ENCODE data around the gene P4HA1.

The P4HA1 gene

GRCh38 chr10:73093922-73094850 lies 2.5 kb downstream of the P4HA1 start:
- DNase-seq, result no peak

DNA sequence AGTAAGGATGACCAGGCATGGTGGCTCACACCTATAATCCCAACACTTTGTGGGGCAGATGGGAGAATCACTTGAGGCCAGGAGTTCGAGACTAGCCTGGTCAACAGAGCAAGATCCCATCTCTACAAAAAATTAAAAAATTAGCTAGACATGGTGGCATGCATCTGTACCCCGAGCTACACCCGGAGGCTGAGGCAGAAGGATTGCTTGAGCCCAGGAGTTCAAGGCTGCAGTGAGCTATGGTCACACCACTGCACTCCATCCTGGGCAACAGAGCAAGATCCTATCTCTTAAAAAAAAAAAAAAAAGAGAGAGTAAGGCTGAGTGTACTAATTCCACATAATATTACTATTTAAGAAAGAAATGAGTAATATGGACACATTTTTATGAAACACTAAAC lies 3.8 kb downstream of the P4HA1 start:
- no peak for DNase-seq

DNA sequence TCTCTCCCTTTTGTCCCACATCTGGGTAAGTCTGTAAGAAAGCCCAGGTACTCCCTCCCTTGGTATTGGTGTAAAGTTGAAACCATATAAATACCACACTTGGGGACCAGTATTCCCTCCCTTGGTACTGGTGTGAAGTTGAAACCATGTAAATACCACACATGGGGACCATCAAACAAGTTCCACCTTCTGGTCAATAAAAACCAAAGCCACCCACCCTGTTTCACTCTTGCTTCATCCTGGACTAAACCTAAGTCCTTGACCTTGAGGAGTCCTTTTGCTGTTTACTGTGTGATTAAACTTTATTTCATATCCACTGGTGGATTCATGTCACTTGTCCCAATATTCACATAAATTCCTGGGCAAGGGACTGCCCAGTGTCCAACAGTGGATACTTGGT lies 8.4 kb downstream of the P4HA1 start:
- no peak for DNase-seq

DNA sequence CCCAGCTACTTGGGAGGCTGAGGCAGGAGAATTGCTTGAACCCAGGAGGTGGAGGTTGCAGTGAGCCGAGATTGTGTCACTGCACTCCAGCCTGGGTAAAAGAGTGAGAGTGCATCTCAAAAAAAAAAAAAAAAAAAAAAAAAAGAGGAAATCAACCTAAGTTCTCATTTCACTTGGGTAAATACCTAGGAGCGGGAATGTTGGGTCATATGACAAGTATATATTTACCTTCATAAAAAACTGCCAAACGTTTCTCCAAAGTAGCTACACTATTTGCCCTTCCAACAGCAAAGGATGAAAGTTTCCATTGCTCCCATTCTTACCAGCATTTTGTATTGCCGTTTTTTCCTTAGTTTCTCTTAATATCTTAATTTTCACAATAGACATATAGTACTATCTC lies 9.8 kb downstream of the P4HA1 start:
- no peak for DNase-seq

DNA sequence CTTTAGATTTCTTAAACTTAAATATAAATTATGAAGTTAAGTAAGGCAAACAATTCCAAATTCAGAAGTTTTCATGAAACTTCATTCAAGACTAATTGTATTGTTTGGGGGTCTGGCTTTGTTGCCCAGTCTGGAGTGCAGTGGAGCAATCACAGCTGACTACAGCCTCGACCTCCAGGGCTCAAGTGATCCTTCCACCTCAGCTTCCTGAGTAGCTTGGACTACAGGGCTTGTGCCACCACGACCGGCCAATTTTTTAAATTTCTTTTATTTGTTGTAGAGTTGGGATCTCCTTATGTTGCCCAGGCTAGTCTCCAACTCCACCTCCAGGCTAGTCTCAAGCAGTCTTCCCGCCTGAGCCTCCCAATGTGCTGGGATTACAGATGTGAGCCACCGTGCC lies 12.5 kb downstream of the P4HA1 start:
- DNase-seq, result no peak

DNA sequence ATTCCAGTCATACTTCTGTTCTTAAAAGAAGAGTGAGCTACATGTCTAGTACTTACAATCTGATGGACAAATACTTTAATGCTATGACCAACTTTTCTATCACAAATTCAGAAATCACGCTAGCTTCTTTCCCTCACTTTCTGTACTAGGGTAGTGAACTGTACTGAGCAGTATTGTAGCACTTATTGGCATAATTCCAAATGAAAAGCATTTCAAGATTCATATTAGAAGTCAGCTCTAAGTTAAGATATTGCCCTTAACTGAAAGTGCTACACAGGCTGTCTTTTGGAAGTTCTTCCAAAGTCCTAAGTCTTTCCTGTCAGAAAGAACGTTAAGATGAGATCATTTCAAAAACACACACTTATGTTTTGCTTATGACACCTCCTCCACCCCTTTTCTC lies 13.4 kb downstream of the P4HA1 start:
- DNase-seq, result no peak

GRCh38 chr10:73079779-73080541 lies 16.7 kb downstream of the P4HA1 start:
- DNase-seq, result no peak

DNA sequence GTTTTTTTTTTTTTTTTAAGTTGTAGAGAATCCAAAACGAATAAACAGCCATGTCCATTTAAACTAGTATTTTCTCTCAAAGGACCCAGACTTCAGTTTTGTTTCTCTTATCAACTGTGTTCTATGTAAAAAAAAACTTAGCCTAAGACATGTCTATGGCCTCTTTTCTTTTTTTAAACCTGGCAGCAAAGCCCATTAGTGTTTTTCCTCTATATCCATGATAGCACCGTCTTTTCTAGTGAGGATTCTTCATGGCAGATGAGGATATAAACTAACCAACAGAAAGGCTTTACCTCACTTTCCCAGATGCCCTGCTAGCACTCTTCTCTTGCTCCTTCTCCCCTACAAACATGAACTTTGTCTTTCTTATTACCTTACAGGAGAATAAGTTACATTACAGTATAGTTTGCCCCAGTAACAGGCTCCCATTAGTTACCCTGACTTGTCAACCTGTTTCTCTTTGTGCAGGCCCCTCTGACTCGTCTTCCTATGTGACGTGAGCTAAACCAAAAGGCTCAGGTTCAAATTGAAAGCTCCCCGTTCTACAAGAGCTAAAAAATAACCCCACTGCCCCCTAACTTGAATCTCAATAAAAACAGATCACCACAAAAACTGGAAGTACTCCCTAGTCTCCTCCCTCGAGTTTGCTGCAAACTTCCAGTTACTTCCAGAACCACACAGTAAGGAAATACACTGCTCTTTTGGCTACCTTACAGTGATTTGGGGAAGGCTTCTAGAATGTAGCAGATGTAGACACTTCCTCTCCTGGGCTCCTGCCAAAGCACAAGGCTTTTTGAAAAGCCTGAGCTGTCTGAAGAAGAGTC lies 20.1 kb downstream of the P4HA1 start:
- DNase-seq, result no peak

DNA sequence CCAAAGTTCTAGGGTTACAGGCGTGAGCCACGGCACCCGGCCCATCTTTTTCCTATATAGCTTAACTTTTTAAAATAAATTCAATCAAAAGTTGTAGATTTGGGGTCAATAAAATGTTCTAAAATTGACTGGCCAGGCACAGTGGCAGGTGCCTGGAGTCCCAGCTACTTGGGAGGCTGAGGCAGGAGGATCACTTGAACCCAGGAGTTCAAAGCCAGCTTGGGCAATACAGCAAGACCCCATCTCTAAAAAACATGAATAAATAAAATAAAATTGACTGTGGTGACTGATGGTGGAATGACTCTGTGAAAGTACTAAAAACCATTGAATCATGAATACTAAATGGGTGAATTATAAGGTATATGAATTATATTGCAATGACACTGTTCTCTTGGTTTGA lies 20.8 kb downstream of the P4HA1 start:
- no peak for DNase-seq

GRCh38 chr10:73073627-73074026 lies 23.0 kb downstream of the P4HA1 start:
- no peak for DNase-seq

GRCh38 chr10:73065441-73065840 lies 31.2 kb downstream of the P4HA1 start:
- DNase-seq, result no peak

DNA sequence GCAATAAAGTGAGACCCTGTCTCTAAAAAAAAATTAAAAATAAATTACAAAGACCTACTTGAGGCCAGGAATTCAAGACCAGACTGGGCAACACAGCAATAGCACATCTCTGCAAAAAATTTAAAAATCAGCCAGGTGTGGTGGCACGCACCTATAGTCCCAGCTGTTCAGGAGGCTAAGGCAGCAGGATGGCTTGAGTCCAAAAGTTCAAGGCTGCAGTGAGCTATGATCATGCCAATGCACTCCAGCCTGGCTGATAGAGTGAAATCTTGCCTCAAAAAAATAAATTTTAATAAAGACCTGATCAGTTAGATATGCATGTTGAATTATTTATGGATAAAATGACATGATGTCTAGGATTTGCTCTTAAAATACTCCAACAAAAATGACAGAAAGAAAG lies 34.9 kb downstream of the P4HA1 start:
- no peak for DNase-seq

DNA sequence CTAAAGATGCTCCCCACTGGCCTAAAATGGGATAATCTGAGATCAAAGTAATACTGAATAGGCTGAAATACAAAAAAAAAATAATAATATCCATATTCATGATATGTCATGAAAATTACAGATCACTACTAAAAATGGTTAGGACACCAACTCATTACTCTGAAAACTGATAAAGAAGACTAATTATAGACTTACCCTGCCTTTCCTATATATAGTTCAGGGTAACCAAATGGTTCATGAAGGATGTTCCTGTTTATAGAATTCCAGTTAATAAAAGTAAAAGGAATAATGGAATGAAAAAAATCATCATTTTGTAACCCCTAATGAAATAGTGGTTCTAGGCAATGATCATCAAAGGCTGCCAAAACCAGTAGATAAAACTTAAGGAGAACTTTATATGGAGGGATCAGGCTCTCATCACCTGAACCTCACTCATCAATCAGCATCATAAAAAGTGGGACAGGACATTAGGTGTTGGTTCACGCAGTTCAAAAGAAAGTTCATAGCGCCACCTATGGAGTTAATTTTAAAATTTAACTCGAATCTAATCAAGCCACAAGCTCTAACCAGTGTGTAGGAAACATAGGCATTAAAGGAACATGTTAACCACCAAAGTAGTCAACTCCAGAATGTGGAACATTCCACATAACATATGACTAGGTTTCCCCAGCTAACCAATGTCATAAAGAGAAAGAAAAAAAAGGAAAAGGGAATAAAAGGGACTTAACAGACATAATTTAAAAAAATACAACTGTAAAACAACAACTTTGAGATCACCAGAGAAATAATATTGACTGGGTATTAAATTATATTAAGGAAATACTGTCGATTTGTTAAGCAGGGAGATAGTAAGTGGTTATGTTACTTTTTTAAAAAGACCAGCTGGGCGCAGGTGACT lies 35.7 kb downstream of the P4HA1 start:
- DNase-seq, result peak in 1 of 2 experiments; percentile 24

DNA sequence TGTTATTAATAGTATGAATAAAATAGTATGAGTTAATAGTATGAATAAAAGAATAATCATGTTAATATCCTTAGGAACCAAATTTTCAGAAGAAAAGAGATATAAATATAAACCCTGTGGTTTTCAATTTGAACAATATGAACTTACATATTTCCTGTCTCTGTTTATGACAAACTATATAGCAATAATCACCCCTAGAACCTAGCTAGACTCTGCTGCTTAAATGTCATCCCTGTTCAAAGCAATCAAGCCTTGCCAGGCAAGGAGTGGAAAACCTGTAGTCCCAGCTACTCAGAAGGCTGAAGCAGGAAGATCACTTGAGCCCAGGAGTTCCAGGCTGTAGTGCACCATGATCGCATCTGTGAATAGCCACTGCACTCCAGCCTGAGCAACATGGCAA lies 36.5 kb downstream of the P4HA1 start:
- DNase-seq, result no peak

- no peak for DNase-seq
Observed at GRCh38 chr10:73058057-73058591, 38.5 kb downstream of the P4HA1 start.

- DNase-seq, result no peak
Observed at GRCh38 chr10:73054286-73054685, 42.4 kb downstream of the P4HA1 start.

GRCh38 chr10:73053275-73053674 lies 43.4 kb downstream of the P4HA1 start:
- no peak for DNase-seq

- no peak for DNase-seq
Observed at GRCh38 chr10:73044378-73045285, 52.0 kb downstream of the P4HA1 start.

- no peak for DNase-seq
Observed at GRCh38 chr10:73043766-73044377, 52.8 kb downstream of the P4HA1 start.

DNA sequence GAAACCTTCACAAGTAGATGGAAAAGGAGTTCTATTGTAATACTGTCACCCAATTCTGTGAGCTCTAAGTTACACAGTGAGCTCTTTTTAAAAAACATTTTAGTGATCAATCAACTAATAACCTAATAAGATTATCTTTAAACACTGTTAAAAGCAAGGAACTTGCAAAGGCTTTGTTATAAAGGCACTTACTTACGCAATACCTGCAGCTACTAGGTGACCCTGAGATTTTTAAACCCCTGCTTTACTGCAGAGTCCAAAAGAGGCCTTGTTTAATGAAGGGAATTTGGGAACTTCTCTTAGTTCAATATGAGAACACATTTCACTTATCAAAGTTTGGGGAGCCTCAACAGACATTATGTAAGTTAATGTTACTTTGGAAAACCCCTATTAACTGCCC lies 53.3 kb downstream of the P4HA1 start:
- DNase-seq, result no peak

All from NCI-H524 (cell line).